NCI-H146 (cell line): ENCODE measurements around the gene NOSIP.
A peak's percentile ranks its signal among the peaks of the same experiment; 100 is the strongest.

Experiments used
- DNase-seq: peaks from one replicate; lab custom pipeline; 2025; lab: John Stamatoyannopoulos, UW

NOSIP gene

DNA sequence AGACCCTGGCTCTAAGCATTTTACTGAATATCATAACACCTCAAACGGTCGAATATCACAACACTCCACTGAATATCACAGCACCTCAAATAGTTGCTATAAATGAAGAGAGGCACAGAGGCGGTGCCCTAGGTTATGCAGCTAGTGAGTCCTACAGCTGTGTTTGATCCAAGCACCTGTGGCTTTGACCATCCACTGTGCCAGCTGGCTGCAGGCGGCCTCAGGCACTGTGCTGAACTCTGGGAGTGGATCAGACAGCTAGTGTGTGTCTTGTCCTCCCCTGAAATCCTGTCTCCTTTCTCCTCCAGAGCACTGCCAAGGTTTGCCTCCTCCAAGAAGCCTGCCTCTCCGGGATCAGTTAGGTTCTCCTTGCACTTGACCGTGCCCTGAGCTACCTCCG, 7.3 kb downstream of the NOSIP start:
- no peak for DNase-seq

DNA sequence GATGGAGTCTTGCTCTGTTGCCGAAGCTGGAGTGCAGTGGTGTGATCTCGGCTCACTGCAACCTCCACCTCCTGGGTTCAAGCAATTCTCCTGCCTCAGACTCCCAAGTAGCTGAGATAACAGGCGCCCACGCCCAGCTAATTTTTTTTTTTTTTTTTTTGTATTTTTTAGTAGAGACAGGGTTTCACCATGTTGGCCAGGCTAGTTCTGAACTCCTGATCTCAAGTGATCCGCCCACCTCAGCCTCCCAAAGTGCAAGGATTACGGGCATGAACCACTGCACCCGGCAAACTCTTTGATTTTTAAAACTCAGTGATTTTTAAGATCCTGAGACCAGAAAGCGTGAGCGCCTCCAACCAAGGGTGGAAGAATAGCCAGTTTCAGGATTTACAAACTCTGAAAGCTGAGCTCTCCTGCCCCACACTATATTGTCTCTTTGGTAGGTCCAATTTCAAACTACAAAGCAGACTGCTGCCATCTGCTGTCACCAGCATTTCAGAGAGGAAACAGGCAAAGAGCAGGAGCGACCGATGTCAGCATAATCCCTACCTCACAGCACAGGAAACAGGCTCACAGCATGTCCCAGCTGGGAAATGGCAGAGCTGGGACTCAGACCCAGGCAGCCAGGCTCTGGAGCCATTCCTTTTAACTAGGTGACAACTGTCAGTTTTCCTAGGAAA, 9.2 kb downstream of the NOSIP start:
- no peak for DNase-seq

DNA sequence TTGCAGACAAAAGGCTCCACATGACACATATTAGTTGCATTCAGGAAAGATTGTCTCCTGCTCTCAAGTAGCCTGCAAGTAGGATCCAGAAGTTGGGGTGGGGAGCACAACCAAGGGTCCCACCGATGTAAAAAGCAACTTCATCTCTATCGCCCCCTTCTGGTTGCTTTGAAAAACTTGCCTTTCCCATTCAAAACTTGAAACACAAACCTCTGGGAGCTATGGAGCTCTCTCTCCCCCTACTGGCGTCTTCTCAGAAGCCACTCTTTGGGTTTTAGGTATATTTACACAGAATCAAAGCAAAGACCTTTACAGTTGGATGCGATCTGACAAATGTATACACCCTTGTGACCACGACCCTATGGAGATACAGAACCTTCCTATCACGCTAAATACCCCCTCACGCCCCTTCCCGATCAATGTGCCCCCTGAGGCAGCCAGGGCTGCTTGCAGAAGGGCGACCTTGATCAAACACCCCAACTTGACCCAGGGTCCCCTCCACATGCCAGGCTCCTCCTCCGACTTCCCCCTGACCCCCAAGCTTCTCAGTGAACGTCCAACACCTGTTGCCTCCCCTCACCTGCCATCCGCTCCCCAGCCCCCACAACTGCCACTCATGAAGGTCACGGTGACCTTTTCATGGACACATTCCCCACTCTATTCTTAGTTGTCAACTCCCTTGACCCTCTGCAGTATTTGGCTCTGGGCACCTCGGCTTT, 10.1 kb downstream of the NOSIP start:
- peak; percentile 85 for DNase-seq

DNA sequence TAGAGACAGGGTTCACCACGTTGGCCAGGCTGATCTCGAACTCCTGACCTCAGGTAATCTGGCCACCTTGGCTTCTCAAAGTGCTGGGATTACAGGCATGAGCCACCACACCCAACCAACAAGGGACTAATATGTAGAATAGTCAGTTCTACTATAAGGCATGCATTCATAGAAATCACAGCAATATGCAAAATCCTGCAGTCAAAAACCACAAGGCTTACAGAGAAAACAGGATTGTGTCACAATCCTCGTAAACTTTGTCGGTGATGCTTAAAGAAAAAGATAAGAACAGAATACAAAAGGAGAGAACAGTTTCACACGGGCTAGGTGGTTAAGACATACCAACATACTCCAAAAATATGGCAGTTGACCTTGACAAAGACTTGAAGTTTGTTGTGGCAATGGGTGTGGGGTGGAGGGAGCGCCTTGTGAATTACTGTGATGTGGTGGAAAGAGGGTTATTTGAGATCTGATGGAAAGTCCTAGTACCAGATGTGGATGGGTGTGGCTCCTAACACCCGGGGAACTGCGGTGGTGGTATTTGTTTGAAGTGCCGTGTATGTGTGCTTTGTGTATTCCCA, 12.4 kb downstream of the NOSIP start:
- DNase-seq: no peak

DNA sequence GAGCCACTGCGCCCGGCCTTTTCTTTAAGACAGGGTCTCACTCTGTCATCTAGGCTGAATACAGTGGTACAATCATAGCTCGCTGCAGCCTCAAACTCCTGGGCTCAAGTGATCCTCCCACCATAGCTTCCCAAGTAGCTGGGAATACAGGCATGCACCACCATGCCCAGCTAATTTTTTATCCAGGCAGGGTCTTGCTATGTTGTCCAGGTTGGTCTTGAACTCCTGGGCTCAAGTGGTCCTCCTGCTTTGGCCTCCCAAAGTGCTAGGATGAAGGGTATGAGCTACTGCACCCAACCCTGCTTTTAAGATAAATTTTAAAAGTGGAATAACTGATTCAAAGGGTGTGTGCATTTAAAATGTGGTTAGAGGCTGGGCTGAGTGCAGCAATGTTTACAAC, 14.1 kb downstream of the NOSIP start:
- no peak for DNase-seq

DNA sequence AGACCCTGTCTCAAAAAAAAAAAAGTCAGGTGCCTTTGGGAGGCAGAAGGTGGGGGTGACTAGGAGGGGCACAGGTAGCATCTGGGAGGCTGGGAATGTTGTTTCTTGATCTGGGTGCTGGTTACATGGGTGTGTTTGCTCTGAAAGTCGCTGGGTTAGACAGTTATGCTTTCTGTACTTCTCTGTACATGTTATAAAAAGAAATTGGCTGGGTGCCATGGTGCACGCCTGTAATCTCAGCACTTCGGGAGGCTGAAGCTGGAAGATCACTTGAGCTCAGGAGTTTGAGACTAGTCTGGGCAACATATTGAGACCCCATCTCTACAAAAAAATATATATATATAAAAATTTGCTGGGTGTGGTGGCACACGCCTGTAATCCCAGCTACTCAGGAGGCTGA, 15.1 kb downstream of the NOSIP start:
- DNase-seq: no peak

DNA sequence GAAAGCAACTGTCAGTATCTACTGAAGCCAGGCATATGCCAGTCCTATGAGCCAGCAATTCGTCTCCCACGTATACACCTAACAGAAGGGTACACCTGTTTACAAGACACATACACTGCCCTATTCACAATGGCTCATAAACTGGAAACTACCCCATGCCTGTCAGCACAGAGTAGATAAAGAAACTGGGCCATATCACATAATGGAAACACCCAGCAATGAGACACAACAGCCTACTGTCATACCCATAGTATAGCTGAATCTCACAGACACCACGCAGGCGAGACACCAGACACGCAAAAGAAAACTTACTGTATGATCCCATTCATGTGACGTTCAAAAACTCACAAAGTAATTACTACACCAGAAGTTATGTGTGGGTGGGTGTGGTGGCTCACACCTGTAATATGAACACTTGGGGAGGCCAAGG, 15.7 kb downstream of the NOSIP start:
- no peak for DNase-seq

DNA sequence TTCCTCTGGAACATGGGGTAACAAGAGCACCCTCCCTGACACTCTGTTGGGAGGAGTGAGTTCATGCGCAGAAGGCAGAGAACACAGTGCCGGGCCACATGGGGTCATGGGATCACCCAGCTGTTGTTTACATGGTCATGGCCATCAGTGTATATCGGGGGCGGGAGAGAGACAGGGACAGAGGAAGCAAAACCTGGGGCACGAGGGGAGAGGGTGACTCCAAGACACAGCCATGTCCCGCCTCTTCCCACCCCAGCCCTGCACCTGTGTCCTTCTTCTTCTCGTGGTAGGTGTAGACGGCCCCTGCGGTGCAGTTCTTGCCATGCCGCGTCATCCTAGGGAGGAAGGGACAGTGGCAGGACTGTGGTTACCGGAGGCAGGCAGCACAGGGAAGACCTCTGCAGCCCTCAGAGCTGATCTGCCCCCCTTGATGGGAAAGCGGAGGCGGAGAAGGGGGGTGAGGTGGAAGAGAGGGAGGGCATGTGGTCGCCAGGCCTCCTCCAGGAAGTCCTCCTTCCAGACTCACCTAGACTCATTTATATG, 19.9 kb downstream of the NOSIP start:
- no peak for DNase-seq

DNA sequence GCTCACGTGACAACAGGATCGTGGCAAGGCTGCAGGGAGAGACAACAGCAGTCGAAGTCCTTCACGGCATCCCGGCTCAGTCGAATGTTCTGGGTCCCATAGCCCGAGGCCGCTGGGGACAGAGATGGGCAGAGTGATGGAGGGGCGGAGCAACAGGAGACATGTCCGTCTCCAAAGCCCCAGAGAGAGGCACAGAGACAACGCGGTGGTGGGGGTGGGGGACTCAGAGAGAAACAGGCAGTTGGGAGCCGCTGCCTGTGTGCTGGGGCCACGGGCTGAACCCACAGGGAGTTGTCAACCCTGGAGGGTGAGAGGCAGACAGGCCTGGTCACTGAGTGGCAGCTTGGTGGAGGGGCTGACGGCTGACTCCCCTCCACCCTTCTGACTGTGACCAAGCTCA, 20.4 kb downstream of the NOSIP start:
- no peak for DNase-seq

DNA sequence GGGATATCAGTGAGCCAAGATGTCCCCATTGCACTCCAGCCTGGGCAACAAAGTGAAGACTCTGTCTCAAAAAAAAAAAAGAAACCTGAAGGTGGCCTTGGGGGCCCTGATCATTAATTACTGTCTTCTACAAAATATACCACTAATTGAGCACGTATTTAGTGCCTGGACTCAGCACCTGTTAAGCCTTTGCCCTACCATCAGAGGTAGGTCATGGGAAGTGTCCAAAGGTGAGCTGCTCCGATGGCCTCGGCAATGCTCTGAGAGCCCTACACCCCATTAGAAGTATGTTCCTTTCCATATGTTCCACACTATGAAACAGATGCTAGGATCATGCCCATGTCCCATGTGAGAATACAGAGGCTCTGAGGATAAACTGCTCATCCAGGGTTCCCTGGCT, 20.9 kb downstream of the NOSIP start:
- DNase-seq: no peak

DNA sequence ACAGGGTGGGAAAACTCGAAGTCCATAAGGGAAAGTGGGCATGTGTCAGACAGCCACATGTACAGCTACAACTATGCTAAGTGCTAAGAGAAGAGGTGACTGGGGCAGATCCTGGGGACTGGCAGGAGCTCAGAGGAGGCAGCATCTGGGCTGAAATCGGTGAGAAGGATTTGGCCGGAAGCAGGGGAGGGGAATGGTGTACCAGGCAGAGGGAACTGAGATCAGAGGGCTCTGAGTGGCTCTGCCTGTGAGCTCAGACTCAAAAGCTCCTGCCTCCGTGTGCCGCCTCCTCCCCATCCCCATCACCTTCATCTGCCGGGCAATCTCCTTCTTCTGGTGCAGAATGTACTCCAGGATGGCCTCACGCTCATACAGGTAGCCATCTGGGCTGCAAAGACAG, 21.8 kb downstream of the NOSIP start:
- DNase-seq: no peak

DNA sequence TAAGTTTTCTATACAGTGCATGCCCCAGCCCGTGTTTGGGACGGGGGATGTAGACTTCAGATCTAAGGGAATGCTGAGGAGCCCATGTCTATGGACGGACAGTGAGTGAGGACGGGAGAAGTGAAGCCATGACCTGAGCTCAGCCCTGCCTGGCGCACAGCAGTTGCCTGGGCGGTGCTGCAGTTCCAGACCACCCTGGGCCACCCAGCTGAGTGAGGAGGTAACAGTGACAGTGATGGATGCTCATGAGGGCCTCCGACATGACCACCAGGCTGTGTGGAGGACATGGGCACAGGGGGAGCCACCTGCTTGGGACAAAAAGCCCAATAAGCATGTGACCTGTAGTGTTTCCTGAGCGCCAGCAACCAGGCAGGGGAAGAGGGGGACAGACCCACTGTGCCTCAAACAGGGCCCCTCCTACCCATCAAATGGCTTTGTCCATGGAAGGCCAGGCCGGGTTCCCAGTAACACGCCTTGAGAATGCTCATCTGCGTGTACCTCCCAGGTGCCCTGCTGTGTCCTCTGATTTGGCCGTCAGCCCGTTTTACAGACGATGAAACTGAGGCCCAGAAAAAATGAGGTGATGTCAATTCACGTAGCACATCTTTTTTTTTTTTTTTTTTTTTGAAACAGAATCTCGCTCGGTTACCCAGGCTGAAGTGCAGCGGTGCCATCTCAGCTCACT, 22.6 kb downstream of the NOSIP start:
- DNase-seq: peak; percentile 24

DNA sequence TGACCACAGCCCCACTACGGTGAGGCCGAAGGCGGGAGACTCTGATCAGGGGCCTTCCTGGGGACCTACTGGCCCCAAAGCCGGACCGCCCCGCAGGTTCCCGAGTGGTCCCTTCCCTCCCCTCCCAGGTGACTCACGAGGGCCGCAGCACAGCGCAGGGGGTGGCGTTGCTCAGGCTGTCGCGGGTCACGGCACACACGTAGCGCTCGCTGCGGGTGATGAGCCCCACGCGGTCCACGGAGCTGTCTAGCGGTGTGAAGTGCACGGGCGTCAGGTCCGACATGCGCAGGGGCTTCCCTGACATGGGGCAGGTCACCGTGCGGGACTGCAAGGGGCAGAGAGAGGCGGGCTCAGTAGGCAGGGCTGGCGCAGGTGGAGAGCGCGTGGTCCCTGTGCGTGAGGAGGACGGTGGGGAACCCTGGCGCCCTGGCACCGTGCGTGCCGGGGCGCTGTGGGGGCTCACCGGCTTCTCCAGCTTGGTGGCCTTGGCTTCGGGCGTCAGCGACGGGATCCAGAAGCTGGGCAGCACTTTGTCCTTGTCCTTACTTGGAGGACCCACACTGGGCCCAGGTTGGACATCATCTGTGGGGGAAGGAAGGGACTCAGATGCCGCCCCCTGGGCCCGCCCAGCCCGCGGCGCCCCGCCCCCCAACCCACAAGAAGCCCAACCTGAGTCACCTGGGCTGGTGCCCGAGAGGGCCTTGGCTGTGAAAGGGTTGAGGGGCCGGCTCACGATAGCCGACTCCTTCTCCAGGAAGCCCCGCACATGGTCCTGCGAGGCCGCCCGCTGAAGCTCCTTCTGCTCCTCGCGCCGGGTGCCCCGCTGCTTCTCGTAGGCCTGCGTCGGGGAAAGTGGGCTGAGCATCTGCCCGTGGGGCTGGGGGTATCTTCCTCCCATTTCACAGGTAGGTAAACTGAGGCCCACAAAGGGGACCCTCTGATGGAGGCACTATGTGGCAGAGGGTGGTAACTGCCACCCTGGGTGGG, 23.7 kb downstream of the NOSIP start:
- no peak for DNase-seq

DNA sequence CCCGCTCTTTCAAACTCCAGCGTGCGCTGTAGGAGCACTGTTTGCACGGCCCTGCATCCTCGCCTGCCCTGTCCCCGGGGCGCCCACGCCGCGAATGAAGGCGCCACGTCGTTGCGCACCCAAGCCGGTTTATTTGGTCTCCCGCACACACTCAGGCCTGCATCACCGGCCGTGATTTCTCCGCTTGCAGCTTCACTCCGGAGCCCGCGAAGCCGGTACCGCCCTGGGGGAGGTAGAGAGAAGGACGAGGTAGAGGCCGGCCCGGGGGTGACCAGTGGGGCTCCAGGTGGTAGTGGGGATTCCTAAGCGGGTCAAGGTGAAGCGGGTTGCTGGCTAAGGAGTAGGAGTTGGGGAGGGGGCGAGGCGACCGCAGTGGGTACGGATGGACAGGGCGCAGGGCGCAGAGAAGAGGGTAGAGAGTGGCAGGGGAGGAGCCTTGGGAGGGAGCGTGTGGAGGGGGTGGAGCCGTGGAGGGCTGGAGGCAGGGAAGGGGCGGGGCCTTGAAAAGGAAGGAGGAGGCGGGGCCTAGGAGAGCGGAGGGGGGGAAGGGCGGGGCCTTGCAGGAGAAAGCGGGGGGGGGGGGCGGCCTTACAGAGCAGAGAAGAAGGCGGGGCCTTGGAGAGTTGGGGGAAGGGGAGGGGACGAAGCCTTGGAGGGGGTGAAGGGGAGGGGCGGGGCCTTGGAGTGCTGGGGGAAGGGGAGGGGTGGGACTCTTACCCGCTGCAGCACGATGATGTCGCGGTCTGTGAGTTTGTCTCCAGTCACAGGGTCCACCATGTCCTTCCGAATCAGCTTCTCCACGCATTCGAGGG, 24.6 kb downstream of the NOSIP start:
- DNase-seq: peak; percentile 28

DNA sequence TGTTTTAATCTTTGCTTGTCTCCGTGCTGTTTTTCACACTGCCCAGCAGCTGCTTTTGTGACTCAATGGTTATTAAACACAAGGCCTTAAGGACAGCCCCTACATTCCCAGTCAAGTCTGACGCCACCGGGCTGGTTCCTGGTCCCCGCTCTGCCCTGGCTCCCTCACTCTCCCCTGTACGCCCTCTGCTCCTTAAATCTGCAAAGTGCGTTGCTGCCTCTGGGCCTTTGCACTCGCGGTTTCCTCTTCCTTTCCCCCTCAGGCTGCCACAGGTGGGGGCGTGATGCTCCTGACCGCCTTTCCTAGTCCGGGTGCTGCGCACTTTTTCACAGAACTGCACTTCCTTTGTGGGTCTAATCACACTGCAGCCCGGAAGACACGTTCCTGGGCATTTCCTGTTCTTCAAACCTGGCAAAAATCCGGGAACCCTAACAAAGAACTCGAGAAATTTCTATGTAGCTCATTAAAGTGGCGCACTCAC, 25.6 kb downstream of the NOSIP start:
- no peak for DNase-seq

DNA sequence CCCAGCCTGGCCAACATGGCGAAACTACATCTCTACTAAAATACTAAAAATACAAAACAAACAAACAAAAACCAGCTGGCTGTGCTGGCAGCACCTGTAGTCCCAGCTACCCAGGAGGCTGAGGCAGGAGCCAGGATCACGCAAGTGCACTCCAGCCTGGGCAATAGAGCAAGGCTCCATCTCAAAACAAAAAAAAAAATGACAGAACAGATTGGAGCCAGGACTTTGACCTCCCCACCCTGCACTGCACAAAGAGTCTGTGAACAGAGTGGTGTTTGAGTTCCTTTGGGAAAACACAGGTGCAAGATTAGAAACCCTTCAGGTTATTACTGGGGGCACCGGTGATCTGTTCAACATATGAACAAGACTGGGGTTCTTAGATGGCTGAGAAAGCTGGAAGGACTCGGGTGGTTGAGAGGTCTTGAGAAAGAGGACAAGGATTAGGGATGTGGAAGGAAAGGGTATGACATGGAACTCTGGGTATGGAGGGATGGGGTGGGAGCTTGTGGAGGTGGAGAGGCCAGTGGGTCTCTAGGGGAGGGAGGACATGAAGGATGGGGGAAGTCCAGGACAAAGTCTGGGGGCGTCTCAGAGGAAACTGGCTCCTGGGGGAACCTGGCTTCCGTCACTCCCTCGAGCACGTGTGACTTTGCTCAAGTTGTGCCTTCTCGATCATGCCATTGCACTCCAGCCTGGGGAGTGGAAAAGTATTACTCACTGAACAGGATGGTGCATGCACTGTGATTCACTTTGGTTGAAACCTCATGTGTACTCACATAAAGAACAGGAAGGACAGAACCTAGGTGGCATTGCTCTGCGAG, 26.7 kb downstream of the NOSIP start:
- peak; percentile 50 for DNase-seq

DNA sequence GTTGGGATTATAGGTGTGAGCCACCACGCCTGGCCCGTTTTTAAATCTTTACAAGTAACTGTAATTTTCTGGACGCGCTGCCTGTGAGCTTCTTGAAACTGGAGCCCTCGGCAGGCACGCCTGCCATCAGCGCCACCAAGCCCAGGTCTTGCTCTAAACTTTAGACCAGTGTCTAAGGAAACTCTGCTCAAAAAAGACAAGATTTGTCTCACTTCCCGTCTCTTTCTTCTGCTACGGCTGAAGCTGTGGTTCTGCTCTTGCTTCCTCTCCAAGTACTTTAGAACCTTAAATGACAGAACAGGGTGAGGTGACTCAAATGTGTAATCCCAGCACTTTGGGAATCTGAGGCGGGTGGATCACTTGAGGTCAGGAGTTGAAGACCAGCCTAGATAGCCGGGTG, 27.6 kb downstream of the NOSIP start:
- no peak for DNase-seq

DNA sequence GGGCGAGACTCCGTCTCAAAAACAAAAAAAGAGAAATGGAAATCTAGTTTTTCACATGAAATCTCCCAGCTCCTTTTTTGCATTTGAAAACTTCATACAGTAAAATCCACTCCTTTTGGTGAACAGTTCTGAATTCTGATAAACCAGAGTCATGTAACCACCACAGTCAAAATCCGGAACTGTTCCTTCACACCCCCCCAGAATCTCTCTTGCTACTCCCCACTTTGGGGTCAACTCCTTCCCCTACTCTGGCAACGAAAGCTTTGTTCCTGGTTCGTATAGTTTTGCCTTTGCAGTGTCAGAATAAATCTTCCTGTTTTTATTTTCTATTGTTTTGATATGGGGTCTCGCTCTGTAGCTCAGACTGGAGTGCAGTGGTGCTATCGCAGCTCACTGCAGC, 28.8 kb downstream of the NOSIP start:
- no peak for DNase-seq

DNA sequence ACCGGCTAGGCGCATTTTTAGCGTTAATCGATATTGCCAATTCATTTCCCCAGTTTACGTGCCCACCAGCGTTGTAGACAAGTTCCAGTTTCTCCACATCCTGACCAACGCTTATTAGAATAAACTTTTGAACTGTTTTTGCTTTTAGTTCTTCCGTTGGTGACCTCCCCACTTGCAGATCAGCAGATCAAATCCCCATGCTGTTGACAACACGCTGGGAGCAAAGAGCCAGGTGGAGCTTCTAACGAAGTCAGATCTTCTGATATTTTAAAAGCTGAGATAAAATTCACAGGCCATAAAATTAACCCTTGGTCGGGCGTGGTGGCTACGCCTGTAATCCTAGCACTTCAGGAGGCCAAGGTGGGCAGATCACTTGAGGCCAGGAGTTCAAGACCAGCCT, 31.3 kb downstream of the NOSIP start:
- no peak for DNase-seq
